MV-4-11 (cell line): ENCODE data around the gene KCNK7.

Source experiments
- DNase-seq: peaks from one replicate; lab custom pipeline; 2025; lab: John Stamatoyannopoulos, UW

The KCNK7 gene

GRCh38 chr11:65557280-65558001, 38.2 kb downstream of the KCNK7 start:
- DNase-seq, result no peak

DNA sequence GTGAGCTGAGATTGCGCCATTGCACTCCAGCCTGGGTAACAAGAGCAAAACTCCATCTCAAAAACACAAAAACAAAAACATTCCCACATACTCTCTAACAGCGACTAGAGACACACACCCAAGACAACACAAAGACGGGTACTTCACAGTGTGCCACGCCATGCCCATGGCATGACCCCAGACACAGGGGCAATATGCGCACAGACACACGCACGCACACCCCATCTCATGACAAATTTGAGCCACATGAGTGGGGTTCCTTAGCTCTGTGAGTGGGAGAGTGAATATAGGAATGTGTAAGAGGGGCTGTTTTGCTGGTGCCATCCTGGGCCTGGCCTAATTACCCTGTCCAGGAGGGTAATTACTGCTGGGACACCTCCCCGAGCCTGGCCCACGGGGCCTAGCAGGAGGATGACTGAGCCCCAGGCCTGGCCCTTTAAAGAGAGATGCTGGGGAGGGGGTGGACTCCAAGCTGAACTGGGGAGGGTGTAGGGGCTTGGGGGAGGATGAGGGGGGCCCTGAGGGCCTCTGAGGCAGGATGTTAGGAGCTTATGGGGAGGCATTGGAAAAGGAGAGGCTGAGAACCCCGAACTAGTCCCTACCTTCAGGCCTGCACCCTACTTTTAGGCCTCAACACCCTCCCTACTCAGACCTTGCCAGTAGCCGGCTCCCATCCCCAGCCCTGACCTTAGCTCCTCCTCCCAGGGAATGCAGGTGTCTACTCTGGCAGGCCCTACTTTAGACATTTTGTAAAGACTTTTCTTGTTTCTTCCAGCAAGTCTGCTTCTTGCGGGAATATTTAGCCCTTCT, 38.9 kb downstream of the KCNK7 start:
- no peak for DNase-seq

DNA sequence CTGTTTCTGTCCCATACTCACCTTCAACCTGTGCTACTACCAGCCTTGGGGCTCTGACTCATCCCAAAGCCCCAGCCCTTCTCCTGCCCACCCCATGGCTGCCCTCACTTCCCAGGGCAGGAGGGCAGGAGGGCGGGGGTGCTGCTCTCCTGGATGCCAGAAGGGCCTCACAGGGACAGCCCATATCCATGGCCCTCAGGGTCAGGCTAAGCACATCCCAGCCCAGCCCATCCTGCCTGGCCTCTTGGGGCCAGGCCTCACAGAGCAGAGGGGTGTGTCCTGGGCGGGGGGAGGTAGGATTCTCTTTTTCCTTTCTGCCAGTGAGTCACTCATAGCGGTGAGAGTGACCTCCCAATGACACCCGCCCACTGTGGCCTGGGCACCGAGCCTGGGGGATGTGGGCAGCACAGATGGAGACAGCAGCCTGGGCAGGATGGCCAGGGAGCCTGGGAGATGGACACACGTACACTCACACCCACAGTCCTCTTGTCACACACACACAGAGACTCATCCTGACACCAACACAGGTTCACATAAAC, 39.8 kb downstream of the KCNK7 start:
- peak; percentile 78 for DNase-seq

DNA sequence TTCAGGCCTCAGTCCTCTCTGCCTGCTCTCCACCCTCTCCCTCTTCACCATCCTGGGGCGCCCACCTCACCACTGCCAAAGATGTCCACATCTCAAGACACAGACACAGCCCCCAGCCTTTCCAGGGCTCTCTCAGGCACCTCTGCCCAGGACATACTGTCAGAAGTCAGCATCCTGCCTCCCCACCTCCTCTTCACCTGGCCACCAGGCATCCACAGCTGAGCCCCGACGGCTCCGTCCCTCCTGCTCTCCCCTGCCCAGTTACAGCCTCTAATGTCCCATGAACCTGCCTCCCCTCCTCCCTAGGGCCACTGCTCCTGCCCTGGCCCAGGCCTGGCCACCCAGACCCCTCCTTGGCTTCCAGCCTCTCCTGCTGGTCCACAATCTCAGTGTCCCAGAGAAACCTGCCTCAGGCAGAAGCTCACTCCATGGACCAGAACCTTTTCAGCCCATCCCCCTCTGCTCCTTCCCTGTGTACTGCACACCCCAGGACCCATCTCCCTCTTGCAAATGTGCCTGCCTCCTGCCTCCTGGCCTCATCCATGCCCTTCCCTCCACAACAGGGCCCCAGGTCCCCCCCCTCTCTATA, 40.7 kb downstream of the KCNK7 start:
- no peak for DNase-seq

DNA sequence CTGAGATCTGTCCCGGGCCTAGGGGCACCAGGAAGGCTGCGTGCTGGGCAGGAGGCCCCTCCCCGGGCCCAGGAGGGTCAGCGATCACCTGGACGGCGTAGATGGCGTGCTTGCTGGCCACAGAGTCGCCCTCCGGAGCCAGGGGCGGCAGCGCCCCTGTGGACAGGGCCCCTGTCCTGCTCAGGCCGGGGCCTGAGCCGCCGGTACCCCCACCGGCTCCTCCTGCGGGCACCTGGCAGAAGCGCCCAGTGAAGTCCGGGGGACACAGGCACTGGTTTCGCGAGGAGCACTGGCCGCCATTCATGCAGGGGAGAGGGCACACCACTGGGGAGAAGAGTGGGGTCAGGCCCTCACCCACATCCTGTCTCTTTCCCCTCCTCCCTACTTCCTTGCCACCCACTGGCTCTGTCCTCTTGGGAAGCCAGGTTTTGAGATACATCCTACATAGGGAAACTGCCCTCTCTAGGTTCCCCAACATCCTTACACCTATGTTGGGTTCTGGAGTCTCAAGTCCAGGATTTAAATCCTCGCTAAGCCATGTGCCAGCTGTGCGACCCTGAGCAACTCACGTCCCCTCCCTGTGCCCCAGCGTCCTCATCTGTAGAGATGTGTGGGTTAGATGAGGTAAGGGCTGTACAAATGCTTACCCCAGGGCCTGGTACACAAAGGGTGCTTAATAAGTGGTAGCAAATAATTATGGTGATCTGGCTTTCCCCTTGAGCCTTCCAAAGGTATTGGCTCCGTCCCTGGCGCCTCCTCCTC, 41.4 kb downstream of the KCNK7 start:
- DNase-seq, result no peak

DNA sequence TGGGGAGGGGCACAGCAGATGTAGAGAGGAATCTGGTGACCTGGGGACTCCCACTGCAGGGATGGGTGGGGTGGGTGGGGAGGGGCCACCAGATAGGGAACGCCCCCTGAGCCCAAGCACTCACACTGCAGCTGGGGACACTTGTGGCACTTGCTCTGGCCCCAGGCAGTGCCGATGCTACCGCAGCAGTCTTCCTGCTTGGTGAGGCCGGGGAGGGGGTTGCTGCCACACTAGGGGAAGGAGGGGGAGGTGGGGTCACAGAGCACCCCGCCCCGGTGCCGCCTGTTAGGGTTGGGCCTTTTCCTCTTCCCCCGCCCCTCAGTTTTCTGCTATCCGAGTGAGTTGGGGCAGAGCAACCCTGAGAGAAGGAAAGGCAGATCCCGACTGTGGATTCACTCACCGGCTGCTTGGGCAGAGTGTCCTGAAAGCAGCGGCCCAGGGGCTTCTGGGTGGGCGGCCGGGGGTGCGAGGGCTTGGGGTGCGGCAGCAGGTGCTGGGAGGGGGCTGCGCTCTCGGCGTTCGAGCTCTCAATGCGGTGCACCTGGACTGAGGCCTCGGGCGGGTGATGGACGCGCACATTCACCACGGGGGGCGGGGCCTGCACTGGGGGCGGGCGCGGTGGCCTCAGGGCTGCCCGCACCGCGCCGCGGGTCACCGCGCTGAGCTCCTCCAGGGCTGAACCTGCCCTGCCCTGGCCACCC, 42.1 kb downstream of the KCNK7 start:
- peak; percentile 59 for DNase-seq

DNA sequence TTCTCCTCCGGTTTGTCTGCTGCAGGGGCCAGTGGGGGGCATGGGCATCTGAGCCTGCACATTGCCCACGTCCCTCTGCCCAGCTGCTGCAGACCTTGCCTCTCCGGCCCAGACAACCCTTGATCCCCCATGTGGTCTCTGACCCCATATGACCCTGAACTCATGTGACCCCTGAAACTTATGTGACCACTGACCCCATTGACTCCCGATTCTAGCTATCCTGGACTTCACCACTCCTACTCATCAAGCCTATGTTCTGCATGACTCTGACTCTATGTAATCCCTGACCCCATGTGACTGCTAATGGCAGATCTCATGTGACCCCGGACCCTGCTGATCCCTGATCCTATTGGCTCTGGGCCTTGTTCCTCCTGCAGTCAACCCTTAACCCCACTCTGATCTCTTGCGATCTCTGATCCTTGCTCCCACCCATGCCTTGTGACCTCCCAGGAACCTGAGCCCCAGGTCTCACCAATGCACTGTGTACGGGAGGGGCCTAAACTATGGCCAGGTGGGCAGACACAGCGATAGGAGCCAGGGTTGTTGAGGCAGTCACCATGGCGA, 43.1 kb downstream of the KCNK7 start:
- no peak for DNase-seq

DNA sequence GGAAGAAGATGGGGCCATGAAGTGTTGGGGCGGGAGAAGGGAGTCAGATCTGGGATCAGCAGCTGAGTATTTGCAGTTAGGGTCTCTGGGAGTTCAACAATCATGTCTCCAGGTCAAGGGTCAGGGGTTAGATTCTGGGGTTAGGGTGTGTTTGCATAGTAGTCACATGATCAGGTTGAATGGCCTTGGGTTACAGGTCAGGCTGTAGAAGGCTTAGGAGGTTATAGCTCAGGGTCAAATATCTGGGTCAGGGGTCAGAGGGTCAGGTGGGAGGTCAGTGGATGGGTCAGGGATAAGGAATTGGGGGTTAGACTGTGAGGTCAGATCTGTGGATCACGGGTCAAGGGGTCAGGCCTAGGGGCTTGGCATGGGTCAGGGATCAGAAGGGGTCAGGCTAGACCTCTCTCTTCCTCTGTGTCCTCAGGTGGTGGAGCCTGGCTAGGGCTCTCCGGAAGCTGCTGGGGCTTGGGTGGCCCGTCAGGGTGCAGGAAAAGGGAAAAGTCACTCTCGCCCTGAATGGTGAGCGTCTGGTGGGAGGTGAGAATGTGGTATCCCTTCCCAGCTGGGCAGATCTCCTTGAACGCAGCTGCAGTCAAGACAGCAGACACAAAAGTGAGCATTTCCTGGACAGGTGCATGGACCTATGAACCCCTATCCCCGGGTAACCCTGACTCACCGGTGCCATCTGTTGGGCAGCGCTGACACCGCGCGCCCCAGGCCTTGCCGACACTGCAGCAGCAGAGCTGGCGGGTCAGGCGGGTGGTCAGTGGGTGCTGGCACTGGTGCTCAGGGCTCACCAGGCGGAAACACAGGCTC, 43.8 kb downstream of the KCNK7 start:
- peak; percentile 59 for DNase-seq

- DNase-seq, result no peak
Observed at GRCh38 chr11:65549096-65549495, 46.5 kb downstream of the KCNK7 start.

- DNase-seq, result no peak
Observed at GRCh38 chr11:65548395-65548794, 47.2 kb downstream of the KCNK7 start.

GRCh38 chr11:65547446-65548125, 48.0 kb downstream of the KCNK7 start:
- no peak for DNase-seq

DNA sequence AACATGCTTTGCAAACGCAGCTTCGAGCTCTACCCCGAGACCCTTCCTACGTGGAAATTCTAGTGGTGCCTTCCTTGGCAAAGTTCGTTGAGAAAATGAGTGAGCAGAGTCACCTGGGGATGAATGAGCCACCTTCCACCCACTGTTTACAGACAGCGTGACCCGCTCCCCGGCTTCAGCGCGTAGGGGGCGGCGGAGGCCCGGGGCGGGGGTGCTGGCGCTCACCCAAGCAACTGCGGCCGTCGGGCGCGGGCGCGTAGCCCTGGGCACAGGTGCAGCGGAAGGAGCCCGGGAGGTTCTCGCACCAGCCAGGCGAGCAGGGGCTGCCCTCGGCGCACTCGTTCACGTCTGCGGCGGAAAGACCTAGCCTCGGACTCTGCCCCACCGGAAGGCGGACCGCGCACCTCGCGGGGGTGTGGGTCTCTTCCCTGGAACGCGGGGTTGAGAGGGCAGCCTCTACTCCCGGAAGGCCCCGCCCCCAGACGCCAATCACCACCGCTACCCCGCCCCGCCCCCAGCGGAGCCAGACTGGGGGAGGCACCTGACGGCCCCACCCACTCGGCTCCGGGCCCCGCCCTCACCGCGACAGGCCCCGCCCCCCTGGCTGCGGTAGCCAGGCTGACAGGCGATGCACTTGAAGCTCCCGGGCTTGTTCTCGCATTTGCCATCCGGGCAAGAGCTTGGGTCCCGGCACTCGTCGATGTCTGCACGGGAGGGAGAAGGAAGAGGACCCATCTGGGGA, 49.2 kb downstream of the KCNK7 start:
- DNase-seq, result peak; percentile 64

DNA sequence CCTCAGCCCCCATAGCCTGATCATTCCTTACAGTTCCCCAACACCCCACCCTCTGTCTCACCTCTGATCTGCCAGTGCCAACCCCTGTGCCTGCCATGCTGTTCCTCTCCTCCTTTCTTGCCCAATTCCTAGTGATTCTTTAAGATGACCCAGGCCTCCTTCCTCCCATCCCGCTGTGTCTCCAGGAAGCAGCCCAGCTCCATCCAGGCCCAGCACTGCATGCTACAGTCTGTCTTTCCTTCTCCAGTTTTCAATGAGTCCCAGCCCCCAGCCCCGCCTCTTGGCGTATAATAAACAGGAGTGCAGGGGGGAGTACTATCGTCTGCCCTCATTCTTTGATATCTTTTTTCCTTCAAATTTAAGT, 49.8 kb downstream of the KCNK7 start:
- no peak for DNase-seq
